Fibroblast of skin of right biceps (primary cell): ENCODE data around the gene TMED6.

ENCODE experiments used
- DNase-seq: peaks from one replicate; pipeline ENCODE4 v3.0.0-alpha.2; 2013

The TMED6 gene

GRCh38 chr16:69350536-69351133 is 951 bp downstream of the TMED6 start:
- no peak for DNase-seq

- DNase-seq, result no peak
Measured at GRCh38 chr16:69349536-69349935, 2.0 kb downstream of the TMED6 start.

GRCh38 chr16:69348222-69348621 is 3.4 kb downstream of the TMED6 start:
- DNase-seq, result no peak

GRCh38 chr16:69346683-69347082 is 4.9 kb downstream of the TMED6 start:
- DNase-seq, result no peak

DNA sequence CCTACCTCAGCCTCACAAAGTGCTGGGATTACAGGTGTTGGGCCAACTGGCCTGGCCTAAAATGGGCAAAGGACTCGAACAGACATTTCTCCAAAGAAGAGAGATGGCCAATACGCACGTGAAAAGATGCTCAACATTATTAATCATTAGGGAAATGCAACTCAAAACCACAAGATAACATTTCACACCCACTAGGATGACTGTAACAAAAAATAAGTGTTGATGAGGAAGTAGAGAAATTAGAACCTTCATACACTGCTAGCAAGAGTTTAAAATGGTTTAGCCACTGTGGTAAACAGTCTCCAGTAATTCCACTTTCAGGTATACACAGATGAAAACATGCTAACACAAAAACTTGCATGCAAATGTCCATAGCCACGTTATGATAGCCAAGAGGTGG is 5.7 kb downstream of the TMED6 start:
- DNase-seq, result no peak

- no peak for DNase-seq
Measured at GRCh38 chr16:69344171-69344570, 7.4 kb downstream of the TMED6 start.

GRCh38 chr16:69340095-69340644 is 11.4 kb downstream of the TMED6 start:
- DNase-seq, result no peak

DNA sequence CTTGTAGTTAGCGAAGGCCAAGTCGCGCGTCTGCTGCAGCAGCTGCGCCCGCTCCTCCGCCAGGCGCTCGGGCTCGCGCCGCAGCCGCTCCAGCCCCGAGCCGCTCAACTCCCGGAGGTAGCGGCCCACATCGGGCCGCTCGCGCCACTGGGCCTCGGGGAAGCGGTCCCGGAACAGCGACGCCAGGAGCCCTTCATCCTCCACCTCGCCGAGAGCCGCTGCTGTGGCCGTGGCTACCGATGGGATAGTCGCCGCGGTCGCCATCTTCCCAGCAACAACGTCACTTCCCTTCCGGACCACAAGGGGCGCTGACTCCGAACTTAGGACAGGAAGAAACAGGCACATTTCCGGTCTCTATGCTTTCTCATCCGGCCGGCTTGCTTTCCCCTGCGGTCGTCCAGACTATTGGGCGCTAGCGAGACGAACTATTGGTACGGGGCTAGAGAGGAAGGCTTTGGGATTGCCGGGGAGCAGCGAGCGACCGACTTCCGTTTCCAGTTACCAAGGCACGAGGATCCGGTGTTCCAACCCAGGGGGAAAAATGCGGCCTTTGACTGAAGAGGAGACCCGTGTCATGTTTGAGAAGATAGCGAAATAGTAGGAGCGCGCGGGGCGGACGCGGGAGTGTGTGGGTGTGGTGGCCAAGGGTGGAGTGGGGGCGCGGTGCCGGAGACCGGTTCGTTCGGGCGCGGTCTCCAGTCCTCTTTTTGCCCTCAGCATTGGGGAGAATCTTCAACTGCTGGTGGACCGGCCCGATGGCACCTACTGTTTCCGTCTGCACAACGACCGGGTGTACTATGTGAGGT is 12.1 kb downstream of the TMED6 start, which contains the start of the genes COG8 and NIP7:
TSS of gene COG8 (minus strand) at position 276 of the 806 bp plus-strand sequence. CDS start at position 264, 12 bp downstream.
TSS of gene NIP7 (plus strand) at position 484 of the 806 bp plus-strand sequence. CDS start at position 542, 58 bp downstream.
- peak; percentile 99 for DNase-seq

- no peak for DNase-seq
Measured at GRCh38 chr16:69338557-69339288, 12.9 kb downstream of the TMED6 start.

DNA sequence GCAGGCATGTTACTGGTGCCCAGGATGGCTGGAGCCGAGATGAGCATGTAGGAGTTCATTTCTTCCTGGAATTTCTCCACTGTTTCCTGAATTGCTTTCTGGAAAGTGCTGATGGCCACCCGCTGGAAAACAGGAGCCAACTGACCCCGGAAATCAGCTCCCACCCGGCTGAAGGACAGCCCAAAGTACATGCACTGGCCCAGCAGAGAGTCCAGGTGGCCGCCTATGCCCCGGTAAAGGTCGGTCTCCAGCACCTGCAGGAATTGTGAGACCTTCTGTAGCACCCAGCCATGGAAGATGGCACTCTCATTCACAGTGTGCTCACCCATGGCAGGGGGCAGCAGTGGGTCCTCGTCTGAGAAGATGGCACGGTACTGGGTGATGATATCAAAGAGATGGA is 16.9 kb downstream of the TMED6 start:
- DNase-seq, result no peak

- peak; percentile 93 for DNase-seq
Measured at GRCh38 chr16:69330286-69331109, 21.1 kb downstream of the TMED6 start, which contains the start of gene PDF. TSS of gene PDF (minus strand) at chr16:69330588. CDS start at chr16:69330570, 18 bp downstream.

GRCh38 chr16:69329369-69330285 is 22.0 kb downstream of the TMED6 start:
- no peak for DNase-seq

GRCh38 chr16:69328854-69329316 is 22.7 kb downstream of the TMED6 start:
- no peak for DNase-seq

GRCh38 chr16:69327585-69328310 is 23.8 kb downstream of the TMED6 start:
- no peak for DNase-seq

- no peak for DNase-seq
Measured at GRCh38 chr16:69326172-69326873, 25.3 kb downstream of the TMED6 start.

DNA sequence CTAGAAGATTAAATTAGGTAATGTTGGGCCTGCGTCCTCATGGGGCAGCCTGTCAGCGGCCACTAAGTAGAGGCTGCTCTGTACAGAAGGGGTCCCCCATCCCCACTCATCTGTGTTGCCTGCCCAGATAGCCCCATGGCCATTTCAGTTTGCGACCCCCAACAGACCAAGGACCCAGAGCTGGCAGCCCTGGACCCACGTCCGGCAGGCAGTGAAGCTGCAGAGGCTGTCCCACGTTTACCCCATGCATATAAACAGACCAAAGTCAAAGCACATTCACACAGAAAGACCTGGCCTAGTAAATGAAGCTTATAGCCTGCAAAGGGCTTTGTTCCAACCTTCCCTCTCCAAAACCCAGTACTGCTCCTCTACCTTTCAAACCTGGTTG is 25.8 kb downstream of the TMED6 start:
- DNase-seq, result no peak

GRCh38 chr16:69324585-69325253 is 26.9 kb downstream of the TMED6 start:
- DNase-seq, result no peak

DNA sequence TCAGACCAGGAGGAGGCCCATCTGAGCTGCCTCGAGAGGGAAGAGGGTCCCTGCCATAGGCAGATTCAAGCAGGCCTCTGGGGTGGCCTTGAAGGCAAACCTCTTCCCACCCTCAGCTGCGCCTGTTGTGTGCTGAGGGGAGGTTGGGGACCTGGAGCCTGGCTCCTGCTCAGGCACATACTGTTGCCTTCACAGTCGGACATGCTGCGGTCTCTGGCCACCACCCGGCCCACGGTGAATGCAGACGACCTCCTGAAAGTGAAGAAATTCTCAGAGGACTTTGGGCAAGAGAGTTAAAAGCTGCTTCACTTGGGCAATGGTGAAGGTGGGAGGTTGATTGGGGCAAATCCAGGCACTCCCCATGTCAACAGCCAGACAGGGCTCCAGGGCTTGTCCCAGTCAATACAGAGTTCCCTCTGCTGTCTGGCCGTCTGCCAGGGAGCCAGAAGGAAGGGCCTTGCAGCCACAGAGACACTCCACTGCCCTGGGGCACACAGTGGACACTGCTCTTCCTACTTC is 27.5 kb downstream of the TMED6 start:
- no peak for DNase-seq

DNA sequence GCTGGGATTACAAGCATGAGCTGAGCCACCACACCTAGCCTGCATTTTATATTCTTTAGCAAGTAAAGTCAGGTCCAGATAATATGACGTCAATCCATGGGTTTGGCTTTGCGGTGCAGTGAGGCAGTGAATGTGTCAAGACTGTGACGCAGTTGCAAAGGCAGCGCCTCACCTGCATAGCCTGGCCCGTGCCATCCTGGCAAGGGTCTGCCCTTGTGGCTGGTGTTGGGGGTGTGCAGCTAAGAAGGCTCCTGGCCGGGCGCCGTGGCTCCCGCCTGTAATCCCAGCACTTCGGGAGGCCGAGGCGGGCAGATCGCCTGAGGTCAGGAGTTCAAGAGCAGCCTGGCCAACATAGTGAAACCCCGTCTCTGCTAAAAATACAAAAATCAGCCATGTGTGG is 28.2 kb downstream of the TMED6 start:
- no peak for DNase-seq
